AG04450 (cell line): ENCODE data around the gene ARG2. TPM values are rescaled to one million over a fixed set of nuclear protein-coding genes. Genes with fewer than 3 reads are reported as not detected.
A peak's percentile ranks its signal among the peaks of the same experiment; 100 is the strongest.

Source experiments
- CTCF ChIA-PET: fragments of 300-600, 350-600 bp; formaldehyde crosslinking; extraction: SDS; loops from one replicate; lab custom pipeline; 2022; ENCODE audit warnings: antibody characterized with exemption, inconsistent platforms; lab: Charles Lee
- POLR2A ChIA-PET: fragments of 350-600 bp; formaldehyde crosslinking; extraction: SDS; loops from one replicate; lab custom pipeline; 2021; ENCODE audit warnings: antibody characterized with exemption, inconsistent platforms; lab: Yijun Ruan, JAX
- DNase-seq: peaks from one replicate; pipeline ENCODE4 v3.0.0-alpha.2; 2011; ENCODE audit warnings: low read depth, low spot score
- H3K27ac ChIP-seq: one replicate; pipeline ENCODE4 v1.5.1; 2012; ENCODE audit warnings: low read depth, low read length, control low read depth
- H3K27me3 ChIP-seq: one replicate; pipeline ENCODE4 v1.6.0; 2012; ENCODE audit warnings: low read length; ENCODE audit not compliant: control insufficient read depth, insufficient read depth
- H3K4me3 ChIP-seq: 2 replicates; pipeline ENCODE4 v1.5.1; 2011; ENCODE audit warnings: mild to moderate bottlenecking, low read depth, low read length, control low read depth
- H3K9me3 ChIP-seq: 2 replicates; pipeline ENCODE4 v1.5.1; 2012; ENCODE audit warnings: low read length; ENCODE audit not compliant: control insufficient read depth, insufficient read depth
- polyA plus RNA-seq: library from polyadenylated mRNA; depleted of rRNA; stranded (reverse); fragments of >200 nt; gene quantifications from 2 replicates; pipeline ENCODE4 v1.2.3, GENCODE V29; 2011
- TF ChIP-seq, protein P1 (sequence below): IDR thresholded peaks from 2 replicates; pipeline ENCODE4 v1.5.1; 2011; ENCODE audit warnings: low read depth, low read length, control low read depth, inconsistent platforms

The ARG2 gene
- polyA plus RNA-seq, 1 experiment = 2.6 TPM

DNA sequence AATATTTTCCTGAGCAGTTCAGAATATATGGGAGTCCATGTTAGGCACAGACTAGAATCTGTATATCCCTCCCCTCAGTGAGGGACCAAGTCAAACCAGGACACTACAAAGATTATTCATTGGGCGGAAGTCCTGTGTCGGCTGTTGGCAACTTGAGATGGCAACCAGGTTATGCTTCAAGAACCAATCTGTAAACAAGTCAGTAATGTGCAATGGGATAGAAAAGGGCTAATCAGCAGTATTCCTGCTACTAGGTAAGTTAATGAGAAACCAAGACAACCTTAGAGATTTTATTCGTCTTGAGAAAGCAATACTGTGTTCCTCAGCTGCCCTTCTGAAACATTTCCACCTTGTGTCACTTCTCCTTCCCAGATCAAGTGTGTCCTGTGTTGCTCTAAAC lies 26.4 kb downstream of the ARG2 start:
- CTCF ChIA-PET = no interaction called here
- TF ChIP-seq, protein P1, sequence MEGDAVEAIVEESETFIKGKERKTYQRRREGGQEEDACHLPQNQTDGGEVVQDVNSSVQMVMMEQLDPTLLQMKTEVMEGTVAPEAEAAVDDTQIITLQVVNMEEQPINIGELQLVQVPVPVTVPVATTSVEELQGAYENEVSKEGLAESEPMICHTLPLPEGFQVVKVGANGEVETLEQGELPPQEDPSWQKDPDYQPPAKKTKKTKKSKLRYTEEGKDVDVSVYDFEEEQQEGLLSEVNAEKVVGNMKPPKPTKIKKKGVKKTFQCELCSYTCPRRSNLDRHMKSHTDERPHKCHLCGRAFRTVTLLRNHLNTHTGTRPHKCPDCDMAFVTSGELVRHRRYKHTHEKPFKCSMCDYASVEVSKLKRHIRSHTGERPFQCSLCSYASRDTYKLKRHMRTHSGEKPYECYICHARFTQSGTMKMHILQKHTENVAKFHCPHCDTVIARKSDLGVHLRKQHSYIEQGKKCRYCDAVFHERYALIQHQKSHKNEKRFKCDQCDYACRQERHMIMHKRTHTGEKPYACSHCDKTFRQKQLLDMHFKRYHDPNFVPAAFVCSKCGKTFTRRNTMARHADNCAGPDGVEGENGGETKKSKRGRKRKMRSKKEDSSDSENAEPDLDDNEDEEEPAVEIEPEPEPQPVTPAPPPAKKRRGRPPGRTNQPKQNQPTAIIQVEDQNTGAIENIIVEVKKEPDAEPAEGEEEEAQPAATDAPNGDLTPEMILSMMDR = no peak
- Histone ChIP-seq H3K27me3 (no peaks in the 10 kb centered on the region), H3K27ac (no peak overlapping the region), H3K9me3 (no peaks in the 10 kb centered on the region), H3K4me3 (no peak overlapping the region)
- POLR2A ChIA-PET = no interaction called here
- no peak for DNase-seq

DNA sequence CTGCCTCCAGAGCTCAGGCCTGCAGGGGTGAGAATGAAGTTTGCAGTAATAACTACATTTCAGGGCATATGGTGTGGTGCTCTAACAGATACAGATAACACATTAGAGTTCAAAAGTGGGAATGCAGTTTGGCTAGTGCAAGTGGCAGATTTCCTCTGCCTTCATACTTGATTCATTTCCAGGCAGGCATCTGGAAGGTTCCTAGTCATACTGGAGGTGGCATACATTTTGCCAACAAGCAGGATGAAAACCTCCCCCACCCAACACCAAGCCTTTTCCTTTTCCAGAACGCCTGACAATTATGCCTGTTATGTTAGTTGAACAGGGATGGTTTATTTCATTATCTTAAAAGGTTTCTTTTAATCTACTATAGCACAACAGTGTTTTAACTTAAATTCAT lies 30.4 kb downstream of the ARG2 start:
- Histone ChIP-seq H3K4me3 (no peak overlapping the region), H3K9me3 (no peaks in the 10 kb centered on the region), H3K27ac (no peak overlapping the region), H3K27me3 (no peaks in the 10 kb centered on the region)
- DNase-seq = no peak
- ChIA-PET CTCF (interaction anchor here (1.1 kb wide), 1 partner anchor 31 kb away, joined by 3 read pairs; no protein-coding TSS in a partner anchor), POLR2A (no interaction called here)
- TF ChIP-seq, protein P1 = no peak

DNA sequence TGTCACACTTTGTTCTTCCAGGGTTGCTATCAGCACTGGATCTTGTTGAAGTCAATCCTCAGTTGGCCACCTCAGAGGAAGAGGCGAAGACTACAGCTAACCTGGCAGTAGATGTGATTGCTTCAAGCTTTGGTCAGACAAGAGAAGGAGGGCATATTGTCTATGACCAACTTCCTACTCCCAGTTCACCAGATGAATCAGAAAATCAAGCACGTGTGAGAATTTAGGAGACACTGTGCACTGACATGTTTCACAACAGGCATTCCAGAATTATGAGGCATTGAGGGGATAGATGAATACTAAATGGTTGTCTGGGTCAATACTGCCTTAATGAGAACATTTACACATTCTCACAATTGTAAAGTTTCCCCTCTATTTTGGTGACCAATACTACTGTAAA lies 31.0 kb downstream of the ARG2 start:
- ChIA-PET POLR2A (no interaction called here), CTCF (interaction anchor here (1.0 to 1.7 kb wide), 2 partner anchors 51 to 224 kb away, joined by 4 to 6 read pairs; partner anchors contain the start of gene PIGH)
- TF ChIP-seq, protein P1 = no peak
- Histone ChIP-seq H3K4me3 (no peak overlapping the region), H3K9me3 (no peaks in the 10 kb centered on the region), H3K27ac (no peak overlapping the region), H3K27me3 (no peaks in the 10 kb centered on the region)
- DNase-seq = no peak

DNA sequence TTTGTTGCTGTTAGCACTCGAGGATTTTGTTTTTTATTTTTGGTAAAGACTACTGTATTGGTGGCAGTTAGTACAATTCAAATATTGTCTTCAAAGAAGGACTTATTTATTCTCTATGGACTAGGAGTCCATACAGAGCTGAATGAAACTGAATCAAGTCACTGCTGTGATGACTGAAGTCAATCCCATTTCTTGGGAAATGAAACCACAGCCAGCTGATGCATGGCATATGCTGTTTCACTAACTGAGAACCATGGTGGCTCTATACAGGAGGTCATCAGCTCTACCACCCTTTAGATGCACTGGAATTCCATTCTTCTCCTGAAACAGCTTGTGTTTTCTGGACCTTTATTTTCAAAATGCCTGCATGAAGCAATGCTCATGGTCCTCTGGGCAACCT lies 32.5 kb downstream of the ARG2 start:
- TF ChIP-seq, protein P1 = no peak
- DNase-seq = no peak
- Histone ChIP-seq H3K9me3 (no peaks in the 10 kb centered on the region), H3K27ac (no peak overlapping the region), H3K27me3 (no peaks in the 10 kb centered on the region), H3K4me3 (no peak overlapping the region)
- ChIA-PET POLR2A (no interaction called here), CTCF (interaction anchor here (1.0 to 3.0 kb wide), 5 partner anchors 15 to 81 kb away, joined by 3 to 11 read pairs (median 6); partner anchors contain the start of genes ARG2 and PIGH)

DNA sequence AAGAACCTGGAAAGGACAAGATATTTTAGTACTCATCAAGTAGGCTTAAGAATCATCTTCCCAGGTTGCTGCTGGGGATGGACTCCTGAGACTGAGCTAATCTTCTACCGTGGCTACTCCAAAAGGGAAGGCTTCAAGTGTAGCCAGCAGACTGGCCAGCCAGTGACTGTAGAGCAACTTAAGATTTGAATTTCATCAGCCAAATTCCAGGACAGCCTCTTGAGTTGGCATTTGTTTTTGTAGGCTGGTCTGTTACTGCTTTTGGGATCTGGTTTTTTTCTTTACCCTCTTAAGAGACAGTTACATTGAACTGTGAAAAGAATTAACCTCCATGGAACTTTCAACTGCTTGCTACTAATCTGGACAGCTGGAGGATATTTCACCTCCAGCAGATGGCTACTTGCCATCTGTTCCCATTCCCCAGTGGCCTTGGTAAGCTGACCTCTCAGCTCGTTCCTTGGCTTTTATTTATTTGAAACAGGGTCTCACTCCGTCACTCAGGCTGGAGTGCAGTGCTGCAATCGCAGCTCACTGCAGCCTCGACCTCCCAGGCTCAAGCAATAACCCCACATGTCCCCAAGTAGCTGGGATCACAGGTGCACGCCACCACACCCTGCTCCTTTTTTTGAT lies 34.0 kb downstream of the ARG2 start:
- Histone ChIP-seq H3K27me3 (no peaks in the 10 kb centered on the region), H3K9me3 (no peaks in the 10 kb centered on the region), H3K27ac (peak overlapping the region; percentile 0), H3K4me3 (no peak overlapping the region)
- TF ChIP-seq, protein P1 = no peak
- POLR2A ChIA-PET = no interaction called here
- CTCF ChIA-PET = interaction anchor here (1.5 to 5.2 kb wide), 5 partner anchors 13 to 83 kb away, joined by 4 to 28 read pairs (median 6); partner anchors contain the start of genes ARG2 and PIGH
- no peak for DNase-seq
